GM18951 (cell line): ENCODE measurements around the gene PRKCD.
A peak's percentile ranks its signal among the peaks of the same experiment; 100 is the strongest.

ENCODE experiments used
- POLR2A ChIP-seq: IDR thresholded peaks from 4 replicates; pipeline ENCODE4 v1.6.1; 2011; ENCODE audit warnings: mild to moderate bottlenecking; ENCODE audit not compliant: insufficient read length, insufficient read depth; ENCODE audit errors: extremely low read depth
- in situ Hi-C: fragments of 300-500 bp; cut with MboI; formaldehyde crosslinking; loops from one replicate; pipeline ENCODE4 v1.12.0; 2022; ENCODE audit warnings: low sequenced_read_pairs, mixed read lengths, inconsistent platforms; ENCODE audit not compliant: unreplicated experiment

The PRKCD gene

GRCh38 chr3:53160660-53161449 is at the start of gene PRKCD:
PRKCD (plus strand) TSS chr3:53161209; CDS start chr3:53178423, 17,214 bp downstream.
- in situ Hi-C loops, result no loop called here
- peak; percentile 81 for TF ChIP-seq POLR2A

GRCh38 chr3:53111822-53112221 is 49.2 kb upstream of the PRKCD start:
- in situ Hi-C loops, result no loop called here
- TF ChIP-seq POLR2A, result no peak

GRCh38 chr3:53113293-53114010 is 47.6 kb upstream of the PRKCD start:
- in situ Hi-C loops, result no loop called here
- no peak for TF ChIP-seq POLR2A

GRCh38 chr3:53114011-53114400 is 47.0 kb upstream of the PRKCD start:
- in situ Hi-C loops, result no loop called here
- TF ChIP-seq POLR2A, result no peak

GRCh38 chr3:53114412-53115074 is 46.5 kb upstream of the PRKCD start:
- in situ Hi-C loops, result no loop called here
- no peak for TF ChIP-seq POLR2A

GRCh38 chr3:53116956-53117355 is 44.1 kb upstream of the PRKCD start:
- in situ Hi-C loops, result no loop called here
- no peak for TF ChIP-seq POLR2A

- no peak for TF ChIP-seq POLR2A
- in situ Hi-C loops, result no loop called here
These were observed 40.7 kb upstream of the PRKCD start for GRCh38 chr3:53120336-53120735.

- no peak for TF ChIP-seq POLR2A
- in situ Hi-C loops, result no loop called here
These were observed 38.6 kb upstream of the PRKCD start for GRCh38 chr3:53122255-53122932.

- in situ Hi-C loops, result no loop called here
- no peak for TF ChIP-seq POLR2A
These were observed 38.1 kb upstream of the PRKCD start for GRCh38 chr3:53122933-53123305.

- no peak for TF ChIP-seq POLR2A
- in situ Hi-C loops, result no loop called here
These were observed 37.5 kb upstream of the PRKCD start for GRCh38 chr3:53123510-53123909.

GRCh38 chr3:53123953-53124352 is 37.1 kb upstream of the PRKCD start:
- in situ Hi-C loops, result no loop called here
- no peak for TF ChIP-seq POLR2A

GRCh38 chr3:53126601-53127000 is 34.4 kb upstream of the PRKCD start:
- TF ChIP-seq POLR2A, result no peak
- in situ Hi-C loops, result no loop called here

- in situ Hi-C loops, result no loop called here
- TF ChIP-seq POLR2A, result no peak
These were observed 31.7 kb upstream of the PRKCD start for GRCh38 chr3:53129344-53129743.
